ENCODE data around the gene CCDC3.

DNA sequence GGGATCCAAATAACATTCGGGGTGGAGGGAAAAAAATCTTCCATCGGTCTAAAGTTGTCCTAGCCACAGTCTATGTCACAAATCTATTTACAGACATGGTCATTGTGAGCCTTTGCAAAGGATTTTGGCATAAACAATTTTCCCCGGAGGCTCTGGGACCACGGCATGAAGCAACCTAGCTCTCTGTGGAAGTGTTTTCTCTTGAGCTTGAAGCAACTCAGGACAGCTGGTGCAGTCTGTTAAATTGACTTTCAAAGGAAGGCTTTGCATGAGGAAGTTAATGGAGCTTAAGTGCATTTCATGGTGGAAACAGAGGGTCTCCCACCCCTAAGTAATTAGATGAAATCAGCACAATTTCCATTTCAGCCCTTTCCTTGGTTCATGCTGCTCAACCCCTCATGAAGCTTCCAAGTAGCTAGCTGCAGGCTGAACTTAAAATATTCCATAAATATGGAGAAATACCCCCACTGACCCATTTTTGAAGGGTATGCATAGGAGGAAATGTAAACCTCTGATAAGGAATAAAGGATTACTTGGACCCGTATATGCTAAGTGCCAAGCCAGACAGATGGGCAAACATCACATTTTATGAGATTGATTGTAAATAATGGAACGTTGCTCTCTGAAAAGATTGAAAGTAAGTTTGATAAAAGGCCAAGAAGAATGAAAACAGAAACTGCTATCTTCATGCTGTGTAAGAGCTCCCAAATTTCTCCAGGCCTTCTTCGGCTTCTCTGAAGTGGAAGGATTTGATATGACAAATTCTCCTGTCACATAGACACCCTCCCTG lies 39.9 kb downstream of the CCDC3 start:
- TF ChIP-seq MAFK (IDR thresholded peaks at IDR 0.05; ENCODE audit: partially characterized antibody), result no peak
- TF ChIP-seq EHMT2 (IDR thresholded peaks at IDR 0.05; ENCODE audit: low read depth), result no peak
- TF ChIP-seq, protein P1, sequence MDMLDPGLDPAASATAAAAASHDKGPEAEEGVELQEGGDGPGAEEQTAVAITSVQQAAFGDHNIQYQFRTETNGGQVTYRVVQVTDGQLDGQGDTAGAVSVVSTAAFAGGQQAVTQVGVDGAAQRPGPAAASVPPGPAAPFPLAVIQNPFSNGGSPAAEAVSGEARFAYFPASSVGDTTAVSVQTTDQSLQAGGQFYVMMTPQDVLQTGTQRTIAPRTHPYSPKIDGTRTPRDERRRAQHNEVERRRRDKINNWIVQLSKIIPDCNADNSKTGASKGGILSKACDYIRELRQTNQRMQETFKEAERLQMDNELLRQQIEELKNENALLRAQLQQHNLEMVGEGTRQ (IDR thresholded peaks at IDR 0.05), result no peak
- TF ChIP-seq FOSL2 (IDR thresholded peaks at IDR 0.05), result no peak
- no peak for TF ChIP-seq FOSL2 (CRISPR knock-in tag; IDR thresholded peaks at IDR 0.05)
- no peak for TF ChIP-seq RFX5 (IDR thresholded peaks at IDR 0.05)
- TF ChIP-seq, protein P2, sequence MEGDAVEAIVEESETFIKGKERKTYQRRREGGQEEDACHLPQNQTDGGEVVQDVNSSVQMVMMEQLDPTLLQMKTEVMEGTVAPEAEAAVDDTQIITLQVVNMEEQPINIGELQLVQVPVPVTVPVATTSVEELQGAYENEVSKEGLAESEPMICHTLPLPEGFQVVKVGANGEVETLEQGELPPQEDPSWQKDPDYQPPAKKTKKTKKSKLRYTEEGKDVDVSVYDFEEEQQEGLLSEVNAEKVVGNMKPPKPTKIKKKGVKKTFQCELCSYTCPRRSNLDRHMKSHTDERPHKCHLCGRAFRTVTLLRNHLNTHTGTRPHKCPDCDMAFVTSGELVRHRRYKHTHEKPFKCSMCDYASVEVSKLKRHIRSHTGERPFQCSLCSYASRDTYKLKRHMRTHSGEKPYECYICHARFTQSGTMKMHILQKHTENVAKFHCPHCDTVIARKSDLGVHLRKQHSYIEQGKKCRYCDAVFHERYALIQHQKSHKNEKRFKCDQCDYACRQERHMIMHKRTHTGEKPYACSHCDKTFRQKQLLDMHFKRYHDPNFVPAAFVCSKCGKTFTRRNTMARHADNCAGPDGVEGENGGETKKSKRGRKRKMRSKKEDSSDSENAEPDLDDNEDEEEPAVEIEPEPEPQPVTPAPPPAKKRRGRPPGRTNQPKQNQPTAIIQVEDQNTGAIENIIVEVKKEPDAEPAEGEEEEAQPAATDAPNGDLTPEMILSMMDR (IDR thresholded peaks at IDR 0.05), result no peak
- no peak for TF ChIP-seq HDAC2 (IDR thresholded peaks at IDR 0.05)
- no peak for TF ChIP-seq POLR2A (IDR thresholded peaks at IDR 0.05; ENCODE audit: low read length)
- TF ChIP-seq EP300 (IDR thresholded peaks at IDR 0.05), result no peak
